Ovary (tissue), 9 donors: ENCODE data around the gene TET2. TPM values are rescaled to one million over a fixed set of nuclear protein-coding genes. Genes with fewer than 3 reads are reported as not detected.

ENCODE experiments used
- DNase-seq, 5 donors: peaks; one replicate each; pipeline ENCODE4 v3.0.0-alpha.2; 2019 to 2020
- H3K27ac ChIP-seq, 2 donors: fragments of 200-600 bp; one replicate each; pipeline versions ENCODE4 v1.5.1 to v1.8.0; 2019 to 2022
- H3K27me3 ChIP-seq: fragments of 200-600 bp; one replicate; pipeline ENCODE4 v1.8.0; 2022
- H3K36me3 ChIP-seq: fragments of 200-600 bp; sonication (generic); one replicate; pipeline ENCODE4 v1.5.1; 2019
- H3K4me1 ChIP-seq: one replicate; pipeline ENCODE4 v1.8.1; 2013; ENCODE audit warnings: mild to moderate bottlenecking, moderate library complexity; ENCODE audit not compliant: insufficient read depth
- H3K4me3 ChIP-seq: fragments of 200-600 bp; sonication (generic); one replicate; pipeline ENCODE4 v1.5.1; 2017
- H3K9me3 ChIP-seq, 2 donors: fragments of 200-600 bp in 1 of 2; sonication (generic) in 1 of 2; one replicate each; pipeline versions ENCODE4 v1.5.1 to v1.8.1; 2013 to 2019; ENCODE audit warnings: mild to moderate bottlenecking in 1 of 2, moderate library complexity in 1 of 2
- CTCF ChIP-seq, 3 donors: fragments of 450-650 bp in 2 of 3; fragments of 200-600 bp in 1 of 3; IDR thresholded peaks; one replicate each; pipeline versions ENCODE4 v1.5.1 to v1.8.0; 2016 to 2022; ENCODE audit warnings: antibody characterized with exemption in 3 of 3, mild to moderate bottlenecking in 1 of 3
- EP300 ChIP-seq: sonication (generic); formaldehyde crosslinking; IDR thresholded peaks from one replicate; pipeline ENCODE4 v1.6.1; 2017; ENCODE audit warnings: antibody characterized with exemption
- POLR2A ChIP-seq: fragments of 450-650 bp; IDR thresholded peaks from one replicate; pipeline ENCODE4 v1.6.1; 2017; ENCODE audit warnings: antibody characterized with exemption, mild to moderate bottlenecking, moderate library complexity
- WGBS, 3 donors: extraction: QIAGEN DNeasy Blood & Tissue Kit in 1 of 3; methylation state at CpG; one replicate each; pipeline versions ENCODE4 v1.1.5 to v1.1.7; 2013 to 2017; 5-methylcytosine and 5-hydroxymethylcytosine counted together
- intact Hi-C, 4 donors: fragments of 100-400 bp; cut with DNase I; formaldehyde crosslinking; loops; one replicate each; pipeline versions ENCODE4 v1.11.0 to v1.15.1; 2022 to 2023
- polyA plus RNA-seq, 2 donors: library from polyadenylated mRNA; stranded (reverse); fragments of 200-250 nt in 1 of 2; fragments of 350-450 nt in 1 of 2; fragmentation: Illumina TruSeq in 1 of 2; extraction: RNeasy Lipid Tissue Mini Kit (QIAGEN cat#74804) in 1 of 2; gene quantifications; one replicate each; pipeline ENCODE4 v1.2.3, GENCODE V29; 2013 to 2014
- total RNA-seq, 7 donors: library from RNA; depleted of rRNA in 2 of 7; stranded (reverse); fragments of >200 nt in 2 of 7; fragmentation: NEBNext Ultra II Directional in 3 of 7; extraction: Animal tissue kit (Norgen Biotek cat#: 25700) in 3 of 7; gene quantifications; one replicate each; pipeline versions ENCODE4 v1.1.0 to v1.2.4, GENCODE V29; 2016 to 2023
- donor health status: DM: no; HTN: no; CAD: no; lungs with moderate emphysema.
- donor health status: DM: no; HTN: no; CAD: no.
- donor health status: Bipolar disorder and iron deficiency.
- donor health status: DM: yes; HTN: yes; CAD: no.
- donor health status: DM: no; HTN: no; CAD: no.
- donor health status: DM: yes; HTN: yes; CAD: no.

Gene TET2
- total and polyA plus RNA-seq, 9 donors = 3.7 to 20.8 (median 17.3) TPM

DNA sequence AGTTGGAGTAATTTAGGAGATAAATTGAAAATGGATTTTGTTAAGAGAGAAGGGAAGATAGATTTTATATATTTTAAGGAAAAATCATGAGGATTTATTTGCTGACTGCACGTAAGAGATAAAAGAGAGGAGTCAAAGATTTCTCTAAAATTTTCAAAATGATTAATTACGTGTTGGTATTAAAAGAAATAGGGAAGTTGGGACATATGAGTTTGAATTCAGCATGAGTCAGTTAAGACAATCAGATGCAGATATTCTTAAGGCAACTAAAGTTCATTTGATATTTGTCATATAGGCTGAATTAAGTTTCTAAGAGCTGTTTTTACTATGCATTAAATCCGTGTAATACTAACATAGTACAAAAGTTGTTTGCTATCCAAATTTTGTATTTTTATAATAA lies 46.9 kb downstream of the TET2 start:
- WGBS, 3 donors = 80 to 95% (median 93%) methylated on average over 3 of the region's 3 CpGs
- Histone ChIP-seq H3K4me1 (peaks cover 2% of the 10 kb centered on the region), H3K27me3 (no peaks in the 10 kb centered on the region), H3K27ac (no peak overlapping the region), H3K36me3 (no peaks in the 10 kb centered on the region), H3K4me3 (no peak overlapping the region), H3K9me3 (no peaks in the 10 kb centered on the region)
- DNase-seq = no peak
- intact Hi-C loops = no loop called here
- TF ChIP-seq POLR2A = no peak
- TF ChIP-seq CTCF (IDR thresholded peaks at IDR 0.05) = no peak

- H3K36me3 ChIP-seq = no peaks in the 10 kb centered on the region
- no peak for DNase-seq
- H3K9me3 ChIP-seq = no peaks in the 10 kb centered on the region
- H3K27ac ChIP-seq = no peak overlapping the region
- no peak overlapping the region for H3K4me3 ChIP-seq
- TF ChIP-seq EP300 (no peak), CTCF (IDR thresholded peaks at IDR 0.05) (no peak), POLR2A (no peak)
- intact Hi-C loops = no loop called here
- H3K27me3 ChIP-seq = no peaks in the 10 kb centered on the region
- H3K4me1 ChIP-seq = peaks cover 3% of the 10 kb centered on the region
Observed at GRCh38 chr4:105194328-105195231, 47.9 kb downstream of the TET2 start.

DNA sequence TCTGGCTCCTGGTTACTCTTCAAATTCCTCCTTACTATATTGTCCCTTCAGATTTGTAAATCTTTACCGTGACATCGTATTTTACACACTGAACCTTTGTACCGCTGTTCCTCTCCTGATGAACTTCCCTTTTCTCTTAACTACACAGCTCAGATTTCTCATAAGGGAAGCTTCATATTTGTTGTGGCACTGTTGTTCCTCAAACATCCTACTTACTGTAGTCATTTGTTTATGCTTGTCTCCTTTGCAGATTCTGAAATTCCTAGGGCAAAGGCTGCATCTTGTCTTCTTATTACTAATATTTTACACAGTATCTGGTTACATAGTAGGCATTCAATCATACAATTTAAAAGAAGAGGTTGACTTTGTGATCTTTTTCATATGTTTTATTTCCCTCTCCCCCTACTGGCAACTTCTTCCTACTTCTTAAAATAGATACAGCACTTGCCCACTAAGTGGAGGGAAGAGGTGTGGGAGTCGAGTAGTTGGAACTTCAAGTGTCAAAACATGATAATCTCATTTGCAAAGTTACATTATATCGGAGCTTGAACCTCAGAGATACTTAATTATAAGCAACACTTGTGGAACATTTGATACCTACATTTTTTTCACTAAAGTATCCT lies 50.0 kb downstream of the TET2 start:
- Histone ChIP-seq H3K36me3 (no peaks in the 10 kb centered on the region), H3K4me3 (no peak overlapping the region), H3K27ac (no peak overlapping the region), H3K9me3 (no peaks in the 10 kb centered on the region), H3K4me1 (peaks cover 3% of the 10 kb centered on the region), H3K27me3 (no peaks in the 10 kb centered on the region)
- intact Hi-C loops = no loop called here
- TF ChIP-seq CTCF (IDR thresholded peaks at IDR 0.05) (no peak), POLR2A (no peak), EP300 (no peak)
- no peak for DNase-seq
- WGBS, 3 donors = 38 to 50% (median 44%) methylated on average over 5 of the region's 5 CpGs

DNA sequence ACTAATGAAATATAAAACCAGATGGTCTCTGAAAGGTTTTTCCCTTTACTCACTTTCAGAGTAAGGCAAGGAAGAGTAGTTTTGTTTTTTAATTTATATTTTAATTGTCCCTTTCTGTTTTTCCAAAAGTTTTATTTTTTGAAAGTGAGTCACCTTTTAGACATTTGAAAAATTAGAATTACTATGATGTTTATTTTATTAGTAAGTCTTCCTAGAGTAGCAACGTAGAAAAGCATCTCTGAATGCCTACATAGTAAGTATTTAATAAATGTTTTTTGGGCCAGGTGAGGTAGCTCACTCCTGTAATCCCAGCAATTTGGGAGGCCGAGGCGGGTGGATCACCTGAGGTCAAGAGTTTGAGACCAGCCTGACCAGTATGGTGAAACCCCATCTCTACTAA lies 51.1 kb downstream of the TET2 start:
- WGBS, 3 donors = 65 to 70% (median 68%) methylated on average over 3 of the region's 3 CpGs
- no peaks in the 10 kb centered on the region for H3K9me3 ChIP-seq
- TF ChIP-seq POLR2A (no peak), CTCF (IDR thresholded peaks at IDR 0.05) (no peak), EP300 (no peak)
- DNase-seq = no peak
- intact Hi-C loops = no loop called here
- H3K4me1 ChIP-seq = peaks cover 3% of the 10 kb centered on the region
- no peak overlapping the region for H3K27ac ChIP-seq
- H3K27me3 ChIP-seq = no peaks in the 10 kb centered on the region
- no peaks in the 10 kb centered on the region for H3K36me3 ChIP-seq
- no peak overlapping the region for H3K4me3 ChIP-seq
